ENCODE results near the gene SALL2.

The SALL2 gene

GRCh38 chr14:21527318-21527679, 1.2 kb upstream of the SALL2 start:
- no peak for DNase-seq (ENCODE audit: low read depth)

GRCh38 chr14:21526672-21527317, 649 bp upstream of the SALL2 start:
- DNase-seq (ENCODE audit: low read depth): no peak

- DNase-seq (ENCODE audit: low read depth): no peak
These were observed 580 bp downstream of the SALL2 start for GRCh38 chr14:21525571-21525961.

- no peak for DNase-seq (ENCODE audit: low read depth)
These were observed 1.3 kb downstream of the SALL2 start for GRCh38 chr14:21524575-21525490.

- no peak for DNase-seq (ENCODE audit: low read depth)
These were observed 2.9 kb downstream of the SALL2 start for GRCh38 chr14:21523203-21523602.

- peak; percentile 38 for DNase-seq (ENCODE audit: low read depth)
These were observed 4.6 kb downstream of the SALL2 start for GRCh38 chr14:21521501-21521900.

- no peak for DNase-seq (ENCODE audit: low read depth)
These were observed 5.4 kb downstream of the SALL2 start for GRCh38 chr14:21520767-21521166.

- no peak for DNase-seq (ENCODE audit: low read depth)
These were observed 7.4 kb downstream of the SALL2 start for GRCh38 chr14:21518725-21519124.

- no peak for DNase-seq (ENCODE audit: low read depth)
These were observed 11.8 kb downstream of the SALL2 start for GRCh38 chr14:21514341-21514740.

- DNase-seq (ENCODE audit: low read depth): peak; percentile 100
These were observed 15.2 kb downstream of the SALL2 start, which contains the start of gene METTL3 for GRCh38 chr14:21510735-21511657. Gene METTL3 (minus strand): TSS chr14:21511340. CDS start chr14:21511223, 117 bp downstream.

GRCh38 chr14:21509432-21510143, 16.6 kb downstream of the SALL2 start:
- no peak for DNase-seq (ENCODE audit: low read depth)

- no peak for DNase-seq (ENCODE audit: low read depth)
These were observed 19.6 kb downstream of the SALL2 start for GRCh38 chr14:21506557-21506956.

- no peak for DNase-seq (ENCODE audit: low read depth)
These were observed 21.1 kb downstream of the SALL2 start for GRCh38 chr14:21505012-21505553.

- no peak for DNase-seq (ENCODE audit: low read depth)
These were observed 22.8 kb downstream of the SALL2 start for GRCh38 chr14:21503376-21503775.

GRCh38 chr14:21501568-21501967, 24.6 kb downstream of the SALL2 start:
- no peak for DNase-seq (ENCODE audit: low read depth)

GRCh38 chr14:21498540-21499526, 27.3 kb downstream of the SALL2 start:
- no peak for DNase-seq (ENCODE audit: low read depth)

GRCh38 chr14:21496453-21496852, 29.7 kb downstream of the SALL2 start:
- no peak for DNase-seq (ENCODE audit: low read depth)

GRCh38 chr14:21494902-21495762, 31.0 kb downstream of the SALL2 start:
- DNase-seq (ENCODE audit: low read depth): no peak

- peak; percentile 47 for DNase-seq (ENCODE audit: low read depth)
These were observed 39.5 kb downstream of the SALL2 start for GRCh38 chr14:21486640-21487087.

Data from GM04504 (cell line).